H1 (cell line): ENCODE results near the gene PWP2. TPM values are rescaled to one million over a fixed set of nuclear protein-coding genes. Genes with fewer than 3 reads are reported as not detected.
"Not testable (repeated sequence)": the region's sequence is repeated elsewhere in the genome, so short reads cannot be mapped to it uniquely, and the experiment has no call there.

Source experiments
- CTCF ChIA-PET: fragments of 300-600 bp; sonication (Branson Sonifier 250); formaldehyde crosslinking; loops from one replicate; lab custom pipeline; 2021; ENCODE audit not compliant: partially characterized antibody; lab: Charles Lee
- POLR2A ChIA-PET: fragments of 300-600 bp; sonication (Branson Sonifier 250); formaldehyde crosslinking; loops from one replicate; lab custom pipeline; 2021; ENCODE audit warnings: inconsistent platforms; ENCODE audit not compliant: partially characterized antibody; lab: Charles Lee
- DNase-seq, 2 experiments: peaks; one replicate each; pipeline versions ENCODE4 v3.0.0 to v3.0.0-alpha.2; 2010 to 2022; ENCODE audit warnings: low spot score in 2 of 2, low read depth in 1 of 2, mixed read lengths in 1 of 2
- FAIRE-seq: peaks from 2 replicates; lab custom pipeline; 2011; peaks lifted over from hg19 to GRCh38; lab: Jason Lieb, UNC
- H2AFZ ChIP-seq: 2 replicates; pipeline ENCODE4 v1.8.1; 2012; ENCODE audit warnings: low read length, inconsistent platforms
- H2AK5ac ChIP-seq: 2 replicates; pipeline ENCODE4 v1.6.1; 2013; ENCODE audit warnings: low read depth, low read length
- H2BK120ac ChIP-seq: replicated peaks from 2 replicates; pipeline ENCODE3; 2013; ENCODE audit warnings: low read depth, low read length, inconsistent platforms
- H2BK12ac ChIP-seq: 2 replicates; pipeline ENCODE4 v1.6.1; 2013; ENCODE audit warnings: low read depth, low read length
- H2BK15ac ChIP-seq: 2 replicates; pipeline ENCODE4 v1.6.1; 2013; ENCODE audit warnings: low read length
- H2BK20ac ChIP-seq: 2 replicates; pipeline ENCODE4 v1.6.1; 2013; ENCODE audit warnings: low read length
- H2BK5ac ChIP-seq: 2 replicates; pipeline ENCODE4 v1.6.1; 2013; ENCODE audit warnings: low read depth, low read length
- H3K14ac ChIP-seq: 2 replicates; pipeline ENCODE4 v1.6.1; 2013; ENCODE audit warnings: inconsistent platforms; ENCODE audit not compliant: insufficient read length
- H3K18ac ChIP-seq: 2 replicates; pipeline ENCODE4 v1.6.1; 2013; ENCODE audit warnings: low read length; ENCODE audit errors: extremely low read depth
- H3K23ac ChIP-seq: 2 replicates; pipeline ENCODE4 v1.6.1; 2013; ENCODE audit warnings: inconsistent platforms; ENCODE audit not compliant: insufficient read length
- H3K23me2 ChIP-seq: 2 replicates; pipeline ENCODE4 v1.6.1; 2013; ENCODE audit warnings: low read depth, low read length
- H3K27ac ChIP-seq: 2 replicates; pipeline ENCODE4 v1.6.1; 2011; ENCODE audit warnings: low read depth, low read length, inconsistent platforms
- H3K27me3 ChIP-seq, 4 experiments: replicated peaks in 1 of 4; 1 replicate in 1 of 4; 2 replicates in 3 of 4; pipeline versions ENCODE4 v1.6.1 to v1.8.1; 2011 to 2013; ENCODE audit warnings: low read length in 3 of 4, mild to moderate bottlenecking in 3 of 4, inconsistent platforms in 2 of 4, mixed read lengths in 2 of 4, moderate library complexity in 1 of 4; ENCODE audit not compliant: control insufficient read depth in 3 of 4, insufficient read depth in 3 of 4; ENCODE audit errors: extremely low read depth in 1 of 4
- H3K36me3 ChIP-seq, 4 experiments: 2 replicates each; pipeline versions ENCODE4 v1.6.1 to v1.8.1; 2011 to 2013; ENCODE audit warnings: mild to moderate bottlenecking in 4 of 4, low read length in 3 of 4, moderate library complexity in 2 of 4, control low read depth in 1 of 4, inconsistent platforms in 1 of 4; ENCODE audit not compliant: insufficient read depth in 4 of 4, control insufficient read depth in 2 of 4
- H3K4ac ChIP-seq: replicated peaks from 2 replicates; pipeline ENCODE3; 2013; ENCODE audit warnings: low read length, low read depth, mixed read lengths, inconsistent platforms; ENCODE audit not compliant: insufficient read length
- H3K4me1 ChIP-seq, 4 experiments: replicated peaks in 1 of 4; 1 replicate in 1 of 4; 2 replicates in 3 of 4; pipeline versions ENCODE4 v1.6.1 to v1.8.1; 2011 to 2013; ENCODE audit warnings: low read length in 3 of 4, inconsistent platforms in 2 of 4, mixed read lengths in 1 of 4; ENCODE audit not compliant: insufficient read depth in 4 of 4, control insufficient read depth in 3 of 4
- H3K4me2 ChIP-seq, 2 experiments: 2 replicates each; pipeline versions ENCODE4 v1.6.1 to v1.8.1; 2011 to 2013; ENCODE audit warnings: low read depth in 2 of 2, low read length in 2 of 2, control low read depth in 1 of 2, inconsistent platforms in 1 of 2, mild to moderate bottlenecking in 1 of 2; ENCODE audit not compliant: insufficient read depth in 1 of 2
- H3K4me3 ChIP-seq, 4 experiments: fragments of 200-600, 300-600 bp in 1 of 4; sonication (generic), shearing (Covaris generic), sonication (Bioruptor Twin) in 1 of 4; 2 replicates each; pipeline versions ENCODE4 v1.5.1 to v1.8.1; 2011 to 2016; ENCODE audit warnings: low read length in 4 of 4, low read depth in 3 of 4, control low read depth in 2 of 4, inconsistent platforms in 2 of 4, mild to moderate bottlenecking in 2 of 4, mixed read lengths in 1 of 4, moderate library complexity in 1 of 4; ENCODE audit not compliant: insufficient read depth in 2 of 4; ENCODE audit errors: extremely low read depth in 1 of 4
- H3K56ac ChIP-seq: replicated peaks from 2 replicates; pipeline ENCODE3; 2013; ENCODE audit warnings: low read depth, mild to moderate bottlenecking, mixed read lengths, low read length, inconsistent platforms; ENCODE audit not compliant: insufficient read length
- H3K79me1 ChIP-seq: 2 replicates; pipeline ENCODE4 v1.6.1; 2013; ENCODE audit warnings: low read depth, low read length, control low read depth
- H3K79me2 ChIP-seq, 2 experiments: 2 replicates each; pipeline versions ENCODE4 v1.6.1 to v1.8.1; 2012 to 2013; ENCODE audit warnings: low read length in 2 of 2, mild to moderate bottlenecking in 2 of 2, inconsistent platforms in 1 of 2; ENCODE audit not compliant: insufficient read depth in 2 of 2, control insufficient read depth in 1 of 2
- H3K9ac ChIP-seq, 4 experiments: replicated peaks in 1 of 4; 1 replicate in 1 of 4; 2 replicates in 3 of 4; pipeline versions ENCODE4 v1.6.1 to v1.8.1; 2011 to 2013; ENCODE audit warnings: low read depth in 3 of 4, low read length in 3 of 4, control low read depth in 2 of 4, mild to moderate bottlenecking in 2 of 4, moderate library complexity in 2 of 4, inconsistent platforms in 1 of 4; ENCODE audit errors: extremely low read depth in 1 of 4
- H3K9me3 ChIP-seq, 2 experiments: 2 replicates each; pipeline versions ENCODE4 v1.6.1 to v1.8.1; 2012 to 2013; ENCODE audit warnings: mild to moderate bottlenecking in 2 of 2, moderate library complexity in 2 of 2, control low read depth in 1 of 2, inconsistent platforms in 1 of 2, low read depth in 1 of 2, low read length in 1 of 2, mixed read lengths in 1 of 2; ENCODE audit not compliant: insufficient read depth in 2 of 2
- H4K20me1 ChIP-seq, 2 experiments: replicated peaks in 1 of 2; 2 replicates each; pipeline versions ENCODE3 to v1.8.1; 2011 to 2013; ENCODE audit warnings: inconsistent platforms in 2 of 2, low read length in 2 of 2, mild to moderate bottlenecking in 1 of 2; ENCODE audit not compliant: insufficient read depth in 2 of 2, control insufficient read depth in 1 of 2
- H4K5ac ChIP-seq: 2 replicates; pipeline ENCODE4 v1.6.1; 2013; ENCODE audit warnings: low read length, low read depth, mixed read lengths, inconsistent platforms; ENCODE audit not compliant: insufficient read length
- H4K8ac ChIP-seq: 2 replicates; pipeline ENCODE4 v1.8.0; 2013; ENCODE audit warnings: mild to moderate bottlenecking, moderate library complexity, low read length, inconsistent platforms; ENCODE audit not compliant: insufficient read depth; ENCODE audit errors: extremely low read depth
- H4K91ac ChIP-seq: replicated peaks from 2 replicates; pipeline ENCODE3; 2013; ENCODE audit warnings: low read length, mixed read lengths, inconsistent platforms; ENCODE audit not compliant: insufficient read length
- WGBS, 2 experiments: shearing (Covaris generic) in 1 of 2; methylation state at CpG; one replicate each; pipeline versions ENCODE4 v1.1.6 to v1.1.7; 2013 to 2015; ENCODE audit warnings: low lambda C conversion rate in 2 of 2, mixed read lengths in 2 of 2, inconsistent platforms in 1 of 2, low coverage in 1 of 2, missing lambda C conversion rate in 1 of 2; ENCODE audit not compliant: insufficient replicate concordance in 2 of 2, insufficient coverage in 1 of 2, insufficient read length in 1 of 2; ENCODE audit errors: extremely low coverage in 1 of 2, missing lambda C conversion rate in 1 of 2; 5-methylcytosine and 5-hydroxymethylcytosine counted together
- polyA plus RNA-seq, 7 experiments: library from polyadenylated mRNA; depleted of rRNA in 3 of 7; stranded (reverse) in 5 of 7; unstranded in 2 of 7; fragments of >200 nt in 5 of 7; fragments of 200-250 nt in 2 of 7; gene quantifications; 1 replicate in 5 of 7; 2 replicates in 1 of 7; 4 replicates in 1 of 7; pipeline versions ENCODE4 v1.2.1 to v1.2.3, GENCODE V29; 2011 to 2013; ENCODE audit warnings: missing spikeins in 2 of 7, mixed read lengths in 2 of 7
- total RNA-seq: library from RNA; stranded (reverse); fragmentation: NEBNext Ultra II Directional; extraction: Animal tissue kit (Norgen Biotek cat#: 25700); gene quantifications from 2 replicates; pipeline ENCODE4 v1.2.1, GENCODE V29; 2021

The PWP2 gene
- total and polyA plus RNA-seq, 2 of the 8 experiments (the other 6 are each of a cell fraction or from before 2014, with no cell fraction given), result 4.4 to 6.7 TPM

DNA sequence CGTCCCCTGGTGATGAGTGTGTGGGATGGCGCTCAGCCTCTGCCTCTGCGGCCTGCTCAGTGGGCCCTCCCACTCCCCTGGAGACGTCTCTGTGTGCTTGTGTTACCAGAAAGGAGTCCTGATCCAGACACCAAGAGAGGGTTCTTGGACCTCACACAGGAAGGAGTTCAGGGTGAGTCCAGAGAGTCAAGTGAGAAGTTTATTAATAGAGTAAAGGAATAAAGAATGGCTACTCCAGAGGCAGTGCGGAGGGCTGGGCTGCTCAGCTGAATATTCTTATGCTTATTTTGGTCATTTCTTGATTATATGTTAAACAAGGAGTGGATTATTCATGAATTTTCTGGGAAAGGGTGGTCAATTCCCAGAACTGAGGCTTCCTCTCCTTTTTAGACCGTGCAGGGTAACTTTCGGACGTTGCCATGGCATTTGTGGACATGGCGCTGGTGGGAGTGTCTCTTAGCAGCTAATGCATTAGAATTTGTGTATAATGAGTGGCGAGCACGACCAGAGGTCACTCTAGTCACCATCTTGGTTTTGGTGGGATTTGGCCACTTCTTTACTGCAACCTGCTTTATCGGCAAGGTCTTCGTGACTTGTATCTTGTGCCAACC is 64.9 kb downstream of the PWP2 start:
- H3K9ac ChIP-seq, H2BK12ac ChIP-seq, H2BK15ac ChIP-seq, H2BK120ac ChIP-seq, H3K4me3 ChIP-seq, H4K5ac ChIP-seq, H4K91ac ChIP-seq, H2AFZ ChIP-seq, H3K79me1 ChIP-seq, H3K4me1 ChIP-seq, FAIRE-seq, H4K20me1 ChIP-seq, H3K23ac ChIP-seq, H3K9me3 ChIP-seq, H3K27me3 ChIP-seq, POLR2A ChIA-PET, H4K8ac ChIP-seq, H3K36me3 ChIP-seq, H2AK5ac ChIP-seq, DNase-seq, H2BK20ac ChIP-seq, H3K79me2 ChIP-seq, H3K27ac ChIP-seq, CTCF ChIA-PET, H3K18ac ChIP-seq, H3K4me2 ChIP-seq, H2BK5ac ChIP-seq, H3K23me2 ChIP-seq, H3K14ac ChIP-seq, H3K4ac ChIP-seq, H3K56ac ChIP-seq: not testable (repeated sequence)
- no CpG with 5 or more reads among the region's 13 CpGs for WGBS, 2 experiments

DNA sequence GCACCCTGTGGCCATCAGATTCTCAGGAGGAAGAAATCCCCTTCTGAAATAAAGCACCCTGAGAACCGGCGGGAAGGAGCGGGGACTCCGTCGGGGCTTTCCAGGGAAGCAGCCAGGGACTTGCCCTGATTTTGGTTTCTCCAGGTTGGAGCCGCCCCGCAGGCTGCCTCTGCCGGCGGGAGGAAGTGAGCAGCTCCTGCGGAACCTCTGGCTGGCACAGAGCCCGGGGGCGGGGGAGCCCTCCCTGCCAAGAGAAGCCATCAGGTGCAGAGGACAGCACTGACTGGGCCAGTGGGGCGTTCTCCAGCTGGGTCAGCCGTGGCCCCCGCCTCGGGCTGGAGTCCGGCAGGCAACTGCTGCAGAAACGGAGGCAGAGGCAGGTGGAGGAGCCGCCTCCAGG is 65.5 kb downstream of the PWP2 start:
- H2BK20ac ChIP-seq, H3K56ac ChIP-seq, H2BK12ac ChIP-seq, H3K18ac ChIP-seq, H4K8ac ChIP-seq, H3K4me3 ChIP-seq, H3K14ac ChIP-seq, H4K91ac ChIP-seq, H4K5ac ChIP-seq, H2AFZ ChIP-seq, H3K27ac ChIP-seq, H2AK5ac ChIP-seq, H2BK120ac ChIP-seq, H3K9ac ChIP-seq, H3K4me2 ChIP-seq, H3K79me1 ChIP-seq, H2BK15ac ChIP-seq, CTCF ChIA-PET, FAIRE-seq, H3K4me1 ChIP-seq, H3K27me3 ChIP-seq, H3K79me2 ChIP-seq, H2BK5ac ChIP-seq, DNase-seq, POLR2A ChIA-PET, H4K20me1 ChIP-seq, H3K4ac ChIP-seq, H3K36me3 ChIP-seq, H3K23ac ChIP-seq, H3K9me3 ChIP-seq, H3K23me2 ChIP-seq: not testable (repeated sequence)
- no CpG with 5 or more reads among the region's 19 CpGs for WGBS, 2 experiments
